GM13977 (cell line): ENCODE measurements around the gene BBC3.

Experiments
- DNase-seq: peaks from one replicate; pipeline ENCODE4 v3.0.0; 2012; ENCODE audit warnings: low spot score
- in situ Hi-C: fragments of 300-500 bp; cut with MboI; formaldehyde crosslinking; loops from one replicate; pipeline ENCODE4 v1.12.0; 2022; ENCODE audit warnings: low sequenced_read_pairs, low pct_unique_long_range_greater_than_20kb, mixed read lengths, inconsistent platforms; ENCODE audit not compliant: unreplicated experiment
- TF ChIP-seq, protein P1 (sequence below): IDR thresholded peaks from 2 replicates; pipeline ENCODE4 v1.5.1; 2012; ENCODE audit warnings: mild to moderate bottlenecking, control low read depth; ENCODE audit not compliant: insufficient read depth; ENCODE audit errors: extremely low read depth, missing control alignments

BBC3 gene

DNA sequence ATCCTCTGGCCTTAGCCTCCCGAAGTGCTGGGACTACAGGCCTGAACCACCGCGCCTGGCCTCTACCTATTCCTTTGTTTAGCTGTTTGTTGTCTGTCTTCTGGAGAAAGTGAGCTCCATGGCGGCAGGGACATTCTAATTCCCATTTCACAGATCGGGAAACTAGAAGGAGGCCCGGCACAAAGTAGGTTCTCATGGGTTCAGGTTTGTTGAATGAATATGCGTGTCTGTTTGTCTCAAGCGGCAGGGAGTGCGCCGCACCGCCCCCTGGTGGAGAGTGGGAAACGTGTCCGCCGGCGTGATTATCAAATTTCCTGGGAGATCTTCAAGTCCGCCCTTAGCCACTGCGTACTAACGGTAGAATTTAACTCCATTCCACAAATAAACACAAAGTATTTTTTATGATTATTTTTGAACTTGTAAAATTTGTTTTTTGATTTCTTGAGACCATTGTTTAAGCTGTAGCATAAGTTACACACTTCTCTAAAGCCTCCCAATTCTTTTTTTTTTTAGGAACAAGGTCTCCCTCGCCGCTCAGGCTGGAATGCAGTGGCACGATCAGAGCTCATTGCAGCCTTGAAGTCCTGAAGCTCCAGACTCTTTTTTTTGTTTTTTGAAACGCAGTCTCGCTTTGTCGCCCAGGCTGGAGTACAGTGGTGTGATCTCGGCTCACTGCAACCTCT is 16.4 kb upstream of the BBC3 start:
- peak; percentile 73 for DNase-seq
- TF ChIP-seq, protein P1, sequence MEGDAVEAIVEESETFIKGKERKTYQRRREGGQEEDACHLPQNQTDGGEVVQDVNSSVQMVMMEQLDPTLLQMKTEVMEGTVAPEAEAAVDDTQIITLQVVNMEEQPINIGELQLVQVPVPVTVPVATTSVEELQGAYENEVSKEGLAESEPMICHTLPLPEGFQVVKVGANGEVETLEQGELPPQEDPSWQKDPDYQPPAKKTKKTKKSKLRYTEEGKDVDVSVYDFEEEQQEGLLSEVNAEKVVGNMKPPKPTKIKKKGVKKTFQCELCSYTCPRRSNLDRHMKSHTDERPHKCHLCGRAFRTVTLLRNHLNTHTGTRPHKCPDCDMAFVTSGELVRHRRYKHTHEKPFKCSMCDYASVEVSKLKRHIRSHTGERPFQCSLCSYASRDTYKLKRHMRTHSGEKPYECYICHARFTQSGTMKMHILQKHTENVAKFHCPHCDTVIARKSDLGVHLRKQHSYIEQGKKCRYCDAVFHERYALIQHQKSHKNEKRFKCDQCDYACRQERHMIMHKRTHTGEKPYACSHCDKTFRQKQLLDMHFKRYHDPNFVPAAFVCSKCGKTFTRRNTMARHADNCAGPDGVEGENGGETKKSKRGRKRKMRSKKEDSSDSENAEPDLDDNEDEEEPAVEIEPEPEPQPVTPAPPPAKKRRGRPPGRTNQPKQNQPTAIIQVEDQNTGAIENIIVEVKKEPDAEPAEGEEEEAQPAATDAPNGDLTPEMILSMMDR, result peak; percentile 91
- in situ Hi-C loops, result loop anchor here (5.0 kb wide), 1 partner anchor 100 kb away; no protein-coding TSS in a partner anchor

- DNase-seq, result peak; percentile 91
- in situ Hi-C loops, result no loop called here
- TF ChIP-seq, protein P1, result peak; percentile 98
These were observed 13.0 kb upstream of the BBC3 start for GRCh38 chr19:47243776-47244547.

GRCh38 chr19:47243364-47243775 is 12.4 kb upstream of the BBC3 start:
- TF ChIP-seq, protein P1, result no peak
- no peak for DNase-seq
- in situ Hi-C loops, result no loop called here

- DNase-seq, result peak; percentile 15
- in situ Hi-C loops, result no loop called here
- TF ChIP-seq, protein P1, result no peak
These were observed 11.0 kb upstream of the BBC3 start for GRCh38 chr19:47241919-47242577.

DNA sequence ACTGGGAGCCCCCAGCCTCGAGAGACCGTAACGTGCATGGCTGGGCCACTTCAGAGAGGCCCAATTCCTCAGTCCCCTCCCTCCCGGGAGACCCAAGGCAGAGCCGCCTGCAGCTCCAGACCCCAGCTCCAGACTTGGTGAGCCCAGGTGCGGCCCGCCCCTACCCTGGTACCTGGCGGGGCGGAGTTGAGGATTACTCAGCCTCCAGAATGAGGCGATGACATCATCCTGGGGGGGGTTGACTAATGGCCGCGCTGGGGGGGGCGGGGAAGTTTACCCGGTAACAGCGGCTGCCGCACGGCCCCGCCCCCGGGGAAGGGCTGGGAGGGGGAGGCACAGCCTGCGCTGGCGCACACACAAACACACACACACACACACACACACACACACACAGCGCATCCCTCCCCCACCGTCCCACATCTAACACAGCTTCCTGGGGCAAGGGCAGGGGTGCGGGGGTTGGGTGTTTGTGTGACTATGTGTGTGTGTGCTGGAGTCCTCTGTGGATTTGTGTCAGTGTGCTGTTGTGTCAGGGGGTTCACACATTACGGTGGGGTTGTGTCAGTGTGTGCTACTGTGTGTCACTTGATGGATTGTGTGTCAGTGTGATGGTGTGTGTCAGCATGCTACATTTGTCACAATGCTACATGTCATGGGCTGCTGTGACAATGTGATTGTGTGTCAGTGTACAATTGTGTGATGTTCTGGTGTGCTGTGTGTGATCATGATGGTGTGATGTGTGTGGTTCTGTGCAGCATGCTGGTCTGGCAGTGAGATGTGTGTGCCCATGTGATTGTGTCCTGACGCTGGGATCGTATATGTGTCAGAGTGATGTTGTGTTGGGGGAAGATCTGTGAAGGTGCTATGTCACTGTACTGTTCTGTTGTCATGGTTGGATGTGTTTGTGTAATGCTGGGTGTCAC is 10.3 kb upstream of the BBC3 start:
- TF ChIP-seq, protein P1, result no peak
- in situ Hi-C loops, result no loop called here

GRCh38 chr19:47240556-47240955 is 9.6 kb upstream of the BBC3 start:
- no peak for DNase-seq
- TF ChIP-seq, protein P1, result no peak
- in situ Hi-C loops, result no loop called here

More for the DNA sequence above, 10.3 kb upstream of the BBC3 start:
- peak; percentile 87 for DNase-seq
